ENCODE measurements around the gene CAMSAP2. TPM values are rescaled to one million over a fixed set of nuclear protein-coding genes. Genes with fewer than 3 reads are reported as not detected.

CAMSAP2 gene
- polyA plus RNA-seq, 1 donor (not counting 4 experiments of a cell fraction or from before 2014, with no cell fraction given) = 47.8 TPM

- Histone ChIP-seq H3K4me2 (ENCODE audit: control insufficient read depth, extremely low read depth, insufficient read depth, low read depth, low read length) (peak within 1 kb of the TSS; percentile 95), H3K27ac (ENCODE audit: control insufficient read depth, insufficient read depth, low read length) (peak within 1 kb of the TSS; percentile 92), H3K36me3 (ENCODE audit: control insufficient read depth in 2 of 2, extremely low read depth in 1 of 2, insufficient read depth in 2 of 2, low read length in 2 of 2) (peaks cover 13 to 22% of the 10 kb centered on the region in 2 experiments), H3K4me1 (ENCODE audit: control insufficient read depth, extremely low read depth, insufficient read depth, low read length) (peaks cover 42% of the 10 kb centered on the region), H4K20me1 (ENCODE audit: control insufficient read depth, extremely low read depth, insufficient read depth, low read length) (peaks cover 11% of the 10 kb centered on the region), H3K9ac (ENCODE audit: control insufficient read depth, extremely low read depth, insufficient read depth, low read length) (peak within 1 kb of the TSS; percentile 69), H3K9me1 (ENCODE audit: control insufficient read depth, extremely low read depth, insufficient read depth, low read length) (no peaks in the 10 kb centered on the region), H3K4me3 (ENCODE audit: control insufficient read depth in 2 of 3, extremely low read depth in 1 of 3, insufficient read depth in 2 of 3, low read depth in 1 of 3, low read length in 3 of 3) (peak within 1 kb of the TSS; percentile 72 to 84 (median 81)), H2AFZ (ENCODE audit: control insufficient read depth, low read length) (peak within 1 kb of the TSS; percentile 95), H3K27me3 (ENCODE audit: control insufficient read depth, extremely low read depth, insufficient read depth, low read length) (no peaks in the 10 kb centered on the region), H3K9me3 (ENCODE audit: control insufficient read depth, low read depth, low read length) (no peaks in the 10 kb centered on the region), H3K79me2 (ENCODE audit: control insufficient read depth, insufficient read depth, low read length) (peaks cover 22% of the 10 kb centered on the region)
- FAIRE-seq = peak; percentile 86
- dilution Hi-C loops (cut with MboI; ENCODE audit: extremely low pct_ligation_motif_present, low sequenced_read_pairs) = no loop called here
- TF ChIP-seq EZH2 (IDR thresholded peaks at IDR 0.05; ENCODE audit: low read length) = no peak
- TF ChIP-seq CTCF (optimal IDR thresholded peaks at IDR 0.05 in 1 of 3, IDR thresholded peaks at IDR 0.05 in 1 of 3, conservative IDR thresholded peaks at IDR 0.05 in 1 of 3; ENCODE audit: extremely low read depth in 1 of 3, insufficient read depth in 2 of 3, low read length in 3 of 3) = peak in 2 of 3 experiments; percentile 29 to 52
- DNase-seq (ENCODE audit: low read depth, low spot score) = peak; percentile 69
Measured at GRCh38 chr1:200894712-200895442, 156.2 kb downstream of the CAMSAP2 start, which contains the start of gene INAVA. INAVA (plus strand) TSS chr1:200894900; CDS start chr1:200898401, 3,501 bp downstream.

GRCh38 chr1:200895443-200895789 is 156.7 kb downstream of the CAMSAP2 start:
- FAIRE-seq (no peak), DNase-seq (ENCODE audit: low read depth, low spot score) (no peak)
- Histone ChIP-seq H3K27ac (ENCODE audit: control insufficient read depth, insufficient read depth, low read length) (peak overlapping the region; percentile 92), H3K4me3 (ENCODE audit: control insufficient read depth in 2 of 3, extremely low read depth in 1 of 3, insufficient read depth in 2 of 3, low read depth in 1 of 3, low read length in 3 of 3) (peak overlapping the region; percentile 72 to 84 (median 81)), H2AFZ (ENCODE audit: control insufficient read depth, low read length) (peak overlapping the region; percentile 37), H3K27me3 (ENCODE audit: control insufficient read depth, extremely low read depth, insufficient read depth, low read length) (no peaks in the 10 kb centered on the region), H4K20me1 (ENCODE audit: control insufficient read depth, extremely low read depth, insufficient read depth, low read length) (peaks cover 11% of the 10 kb centered on the region), H3K9me3 (ENCODE audit: control insufficient read depth, low read depth, low read length) (no peaks in the 10 kb centered on the region), H3K4me2 (ENCODE audit: control insufficient read depth, extremely low read depth, insufficient read depth, low read depth, low read length) (peak overlapping the region; percentile 95), H3K4me1 (ENCODE audit: control insufficient read depth, extremely low read depth, insufficient read depth, low read length) (peaks cover 42% of the 10 kb centered on the region), H3K9ac (ENCODE audit: control insufficient read depth, extremely low read depth, insufficient read depth, low read length) (peak overlapping the region; percentile 69), H3K9me1 (ENCODE audit: control insufficient read depth, extremely low read depth, insufficient read depth, low read length) (no peaks in the 10 kb centered on the region), H3K36me3 (ENCODE audit: control insufficient read depth in 2 of 2, extremely low read depth in 1 of 2, insufficient read depth in 2 of 2, low read length in 2 of 2) (peaks cover 19 to 28% of the 10 kb centered on the region in 2 experiments), H3K79me2 (ENCODE audit: control insufficient read depth, insufficient read depth, low read length) (peaks cover 22% of the 10 kb centered on the region)
- dilution Hi-C loops (cut with MboI; ENCODE audit: extremely low pct_ligation_motif_present, low sequenced_read_pairs) = no loop called here
- TF ChIP-seq EZH2 (IDR thresholded peaks at IDR 0.05; ENCODE audit: low read length) (no peak), CTCF (optimal IDR thresholded peaks at IDR 0.05 in 1 of 3, IDR thresholded peaks at IDR 0.05 in 1 of 3, conservative IDR thresholded peaks at IDR 0.05 in 1 of 3; ENCODE audit: extremely low read depth in 1 of 3, insufficient read depth in 2 of 3, low read length in 3 of 3) (no peak)

Data from keratinocyte (primary cell).